NCI-H1092 (cell line): ENCODE results near the gene MRPL2.

Experiments used
- DNase-seq: peaks from one replicate; lab custom pipeline; 2025; lab: John Stamatoyannopoulos, UW

The MRPL2 gene

DNA sequence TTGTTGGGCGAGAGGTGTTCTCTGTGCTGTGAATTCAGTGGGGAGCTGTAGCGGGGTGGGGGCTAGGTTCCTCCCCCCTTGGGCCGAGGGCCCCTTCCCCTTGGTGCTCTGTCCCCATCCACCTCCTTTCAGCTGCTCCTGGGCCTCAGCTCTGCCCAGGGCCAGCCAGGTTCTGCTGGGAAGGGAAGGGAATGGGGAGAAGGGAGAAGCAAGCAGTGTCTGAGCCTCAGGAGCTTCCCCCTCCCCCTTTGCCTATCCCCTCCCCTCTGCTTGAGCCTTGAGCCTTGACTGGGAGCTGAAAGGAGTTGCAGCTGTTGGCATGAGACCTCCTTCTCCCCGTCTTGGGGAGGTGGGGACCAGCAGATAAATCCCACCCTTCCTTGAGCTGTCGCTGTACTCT lies 38.4 kb downstream of the MRPL2 start:
- no peak for DNase-seq

DNA sequence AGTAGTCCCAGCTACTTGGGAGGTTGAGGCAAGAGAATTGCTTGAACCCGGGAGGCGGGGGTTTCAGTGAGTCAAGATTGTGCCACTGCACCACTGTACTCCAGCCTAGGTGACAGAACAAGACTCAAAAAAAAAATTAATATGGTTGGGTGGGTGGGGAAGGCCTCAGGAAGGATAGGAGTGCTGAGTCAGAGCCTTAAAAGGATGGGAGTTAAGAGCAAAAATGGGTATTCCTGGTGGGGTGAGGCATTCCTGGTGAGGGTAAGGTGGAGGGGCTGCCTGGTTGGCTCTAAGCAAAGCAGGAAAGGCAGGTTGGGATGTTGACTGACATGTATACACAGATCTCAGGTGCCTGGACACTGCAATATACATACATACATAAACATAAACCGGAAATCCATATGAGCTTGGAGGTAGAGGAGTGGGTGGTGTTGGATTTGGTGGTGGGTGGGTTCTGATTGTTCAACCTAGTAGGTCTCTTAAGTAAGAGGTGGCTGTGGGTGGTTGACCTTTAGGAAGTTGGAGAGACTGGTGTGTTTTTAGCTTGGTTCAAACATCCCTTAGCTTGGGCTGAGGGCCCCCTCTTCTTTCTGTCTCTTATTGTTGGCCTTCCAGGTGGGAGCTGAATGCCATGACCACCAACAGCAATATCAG lies 39.1 kb downstream of the MRPL2 start:
- no peak for DNase-seq

DNA sequence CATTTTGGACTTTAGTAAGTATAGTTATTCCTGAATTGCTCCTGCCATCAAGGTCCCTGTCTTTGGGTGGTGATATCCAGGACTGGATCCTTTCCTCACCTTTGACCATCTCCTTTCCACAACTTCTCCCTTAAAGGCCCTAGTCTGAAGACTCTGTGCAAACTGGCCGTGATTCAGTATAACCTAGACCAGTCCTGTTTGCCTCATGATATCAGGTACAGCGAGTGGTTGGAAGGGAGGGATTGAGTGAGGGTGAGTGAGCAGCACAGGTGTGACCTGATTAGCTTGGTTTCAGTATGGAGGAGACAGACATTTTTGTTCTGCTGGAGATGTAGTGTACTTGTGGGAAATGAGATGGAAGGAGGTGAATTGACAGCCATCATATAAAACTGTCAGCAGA lies 40.1 kb downstream of the MRPL2 start:
- DNase-seq, result no peak

DNA sequence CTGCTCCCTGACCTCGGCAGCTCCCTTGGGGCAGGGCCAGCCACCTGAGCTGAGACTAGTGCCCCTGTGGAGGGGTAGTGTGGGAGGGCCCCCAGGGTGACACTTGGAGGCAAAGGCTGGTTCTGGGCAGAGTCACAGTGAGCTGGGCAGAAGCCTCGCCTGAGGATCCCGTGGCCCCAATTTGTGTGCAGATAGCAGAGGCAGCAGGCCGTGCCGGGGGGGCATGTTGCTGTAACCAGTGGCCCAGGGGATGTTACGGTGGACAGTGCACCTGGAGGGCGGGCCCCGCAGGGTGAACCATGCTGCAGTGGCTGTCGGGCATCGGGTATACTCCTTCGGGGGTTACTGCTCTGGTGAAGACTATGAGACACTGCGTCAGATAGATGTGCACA lies 42.3 kb downstream of the MRPL2 start:
- no peak for DNase-seq

GRCh38 chr6:43016176-43016942 lies 42.9 kb downstream of the MRPL2 start:
- DNase-seq, result no peak

DNA sequence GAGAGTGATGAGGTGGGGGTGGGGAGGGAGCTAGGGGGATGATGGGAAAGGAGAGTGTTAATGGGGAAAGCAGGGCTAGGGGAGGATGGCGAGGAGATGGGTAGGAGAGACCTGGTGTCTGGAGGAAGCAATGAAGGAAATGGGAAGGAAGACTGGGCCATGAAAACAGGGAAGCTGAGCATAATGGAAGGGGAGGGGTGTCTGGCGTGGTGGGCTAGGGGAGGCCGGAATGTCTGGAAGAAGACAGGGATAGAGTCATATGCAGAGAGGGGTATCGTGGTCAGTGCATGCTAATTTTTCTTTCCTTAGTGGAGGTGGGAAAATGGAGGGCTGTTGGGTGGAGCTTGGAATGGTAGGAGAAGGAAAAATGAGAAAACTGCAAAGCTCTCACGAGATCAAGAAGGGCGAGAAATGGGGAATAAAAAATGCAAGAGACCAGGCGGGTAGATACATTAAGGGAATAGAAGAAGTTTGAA lies 44.8 kb downstream of the MRPL2 start:
- DNase-seq, result no peak

- peak; percentile 100 for DNase-seq
Observed at GRCh38 chr6:43013843-43014433, 45.3 kb downstream of the MRPL2 start, which contains the start of the genes KLHDC3 and MEA1. KLHDC3 (plus strand) TSS chr6:43014249; CDS start chr6:43017193, 2,944 bp downstream. MEA1 (minus strand) TSS chr6:43013946; CDS start chr6:43013813, 133 bp downstream.

GRCh38 chr6:43013097-43013842 lies 46.0 kb downstream of the MRPL2 start:
- DNase-seq, result no peak

DNA sequence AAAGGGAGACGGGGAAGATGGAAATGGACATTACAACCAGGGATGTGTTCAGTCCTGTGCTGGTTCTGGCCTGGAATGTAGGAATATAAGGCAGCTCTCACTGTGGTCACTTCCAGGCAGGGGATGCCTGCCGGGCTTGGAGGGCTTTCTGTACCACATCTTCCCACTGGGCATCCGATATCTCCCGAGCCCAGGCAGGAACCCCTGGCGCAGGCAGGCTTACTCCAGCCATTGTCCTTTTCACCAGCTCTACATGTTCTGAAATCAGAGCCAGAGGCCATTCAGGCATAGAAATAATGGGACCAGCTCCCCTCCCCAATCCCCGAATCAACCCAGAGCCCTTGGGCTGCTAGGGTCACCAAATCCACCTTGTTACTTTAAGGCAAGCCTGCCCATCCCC lies 46.9 kb downstream of the MRPL2 start:
- DNase-seq, result no peak

DNA sequence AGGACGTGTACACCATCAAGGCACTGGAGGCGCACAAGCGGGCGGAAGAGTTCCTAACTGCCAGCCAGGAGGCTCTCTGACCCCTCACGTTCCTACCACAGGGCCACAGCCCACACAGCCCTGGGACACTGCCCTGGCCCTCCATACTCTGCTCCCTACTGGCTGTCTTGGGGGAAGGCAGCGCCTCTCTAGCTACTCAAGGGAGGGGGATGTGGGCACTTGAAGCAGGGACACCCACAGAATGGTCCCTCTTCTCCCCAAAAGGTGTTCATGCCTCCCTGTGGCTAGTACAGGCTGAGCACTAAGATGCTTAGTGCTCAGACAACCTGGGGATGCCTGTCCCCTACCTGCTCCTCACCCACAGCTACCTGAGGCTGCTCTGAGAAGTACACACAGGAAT lies 48.0 kb downstream of the MRPL2 start:
- no peak for DNase-seq

DNA sequence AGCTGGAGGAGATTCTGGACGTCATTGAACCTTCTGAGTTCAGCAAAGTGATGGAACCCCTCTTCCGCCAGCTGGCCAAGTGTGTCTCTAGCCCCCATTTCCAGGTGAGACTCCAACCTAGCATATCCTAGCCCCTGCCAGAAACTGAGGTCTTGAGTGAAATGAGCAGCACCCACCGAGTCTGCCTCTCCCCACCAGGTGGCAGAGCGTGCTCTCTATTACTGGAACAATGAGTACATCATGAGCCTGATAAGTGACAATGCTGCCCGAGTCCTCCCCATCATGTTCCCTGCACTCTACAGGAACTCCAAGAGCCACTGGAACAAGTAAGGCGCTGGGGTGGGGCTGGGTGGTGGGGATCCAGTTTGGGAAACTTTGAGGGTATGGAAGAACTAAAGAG lies 50.1 kb downstream of the MRPL2 start:
- DNase-seq, result peak; percentile 10

GRCh38 chr6:43007126-43007525 lies 52.1 kb downstream of the MRPL2 start:
- no peak for DNase-seq

DNA sequence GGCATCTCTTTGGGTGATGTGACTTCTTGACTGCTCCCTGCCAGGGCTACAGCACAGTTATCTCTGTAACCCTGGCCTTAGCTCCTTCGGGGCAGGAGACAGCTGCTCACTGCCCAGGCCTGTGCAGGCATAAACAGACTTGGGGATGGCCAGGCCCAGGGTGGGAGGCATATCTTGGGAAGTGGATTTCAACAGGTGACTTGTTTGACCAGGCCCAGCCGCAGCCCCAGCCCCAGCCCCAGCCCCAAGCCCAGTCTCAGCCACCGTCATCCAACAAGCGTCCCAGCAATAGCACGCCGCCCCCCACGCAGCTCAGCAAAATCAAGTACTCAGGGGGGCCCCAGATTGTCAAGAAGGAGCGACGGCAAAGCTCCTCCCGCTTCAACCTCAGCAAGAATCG lies 53.0 kb downstream of the MRPL2 start:
- DNase-seq, result no peak

DNA sequence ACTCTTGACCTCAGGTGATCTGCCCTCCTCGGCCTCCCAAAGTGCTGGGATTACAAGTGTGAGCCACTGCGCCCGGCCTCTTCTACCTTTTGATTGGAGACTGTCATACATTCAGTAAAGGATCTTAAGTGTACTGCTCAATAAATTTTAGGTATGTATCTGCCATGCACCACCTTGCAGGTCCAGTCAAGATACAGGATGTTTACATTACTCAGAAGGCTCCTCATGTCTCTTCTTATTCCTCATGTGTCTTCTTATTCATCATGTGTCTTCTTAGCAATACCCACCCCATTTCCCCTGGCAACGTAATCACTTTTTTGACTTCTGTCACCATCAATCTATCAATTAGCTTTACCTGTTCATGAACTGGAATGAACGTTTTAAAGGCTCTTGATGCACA lies 53.4 kb downstream of the MRPL2 start:
- DNase-seq, result no peak
